ENCODE results near the gene PPP1R8. TPM values are rescaled to one million over a fixed set of nuclear protein-coding genes. Genes with fewer than 3 reads are reported as not detected.
"Not testable (repeated sequence)": the region's sequence is repeated elsewhere in the genome, so short reads cannot be mapped to it uniquely, and the experiment has no call there.

The PPP1R8 gene
- total RNA-seq, 1 experiment from 2014 or later, result 57.4 TPM

DNA sequence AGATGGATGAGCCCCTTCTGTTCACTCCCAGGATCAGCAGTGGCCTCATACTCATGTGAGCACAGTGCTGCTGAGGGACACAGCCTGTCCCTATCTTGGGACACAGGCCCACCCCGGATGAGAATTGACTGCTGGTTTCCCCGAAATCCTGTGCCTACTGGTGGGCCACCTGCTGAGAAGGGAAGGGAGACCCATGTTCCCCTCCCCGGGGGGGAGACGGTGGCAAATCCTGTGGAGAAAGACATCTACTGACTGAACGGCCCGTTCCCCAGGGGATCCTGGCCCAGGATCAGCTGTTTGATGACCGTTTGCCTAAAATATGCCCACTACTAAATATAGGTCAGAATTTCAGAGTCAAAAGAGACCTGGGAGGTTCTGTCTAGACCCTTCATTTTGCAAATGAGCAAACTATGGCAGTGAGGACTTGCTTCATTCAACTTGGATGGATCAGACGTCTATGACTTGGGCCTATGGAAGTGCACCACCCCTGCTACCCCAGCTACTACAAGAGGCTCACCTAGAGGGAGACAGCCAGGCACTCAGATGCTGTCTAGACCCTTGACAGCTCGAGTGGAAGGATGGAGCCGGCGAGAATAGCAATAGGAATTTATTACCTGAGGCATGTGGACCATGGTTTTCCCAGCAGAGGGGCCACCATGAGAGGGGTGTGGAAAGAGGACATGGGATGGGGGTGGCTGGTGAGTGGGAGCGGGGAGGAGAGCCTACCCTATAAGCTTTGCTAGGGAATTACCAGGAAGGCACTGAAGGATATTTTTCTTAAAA, 26.2 kb downstream of the PPP1R8 start:
- H4K20me1 ChIP-seq (ENCODE audit: insufficient read depth), result no peaks in the 10 kb centered on the region
- H3K36me3 ChIP-seq (ENCODE audit: control insufficient read depth in 1 of 2, insufficient read depth in 2 of 2, low read length in 2 of 2), result peaks cover under 1 to 2% of the 10 kb centered on the region in 2 experiments; a peak in 2 of 4 replicates
- H3K9me3 ChIP-seq (ENCODE audit: control insufficient read depth in 1 of 2, insufficient read depth in 1 of 2, low read depth in 1 of 2, low read length in 2 of 2), result no peaks in the 10 kb centered on the region
- no TSS peak for BruUV-seq (replicated peaks)
- no peaks in the 10 kb centered on the region for H3K9me2 ChIP-seq (ENCODE audit: insufficient read depth)
- no peaks in the 10 kb centered on the region for H3K27me3 ChIP-seq (ENCODE audit: insufficient read depth, low read length)
- no peak overlapping the region for H3K9ac ChIP-seq (ENCODE audit: low read length)
- no peaks in the 10 kb centered on the region for H3K79me2 ChIP-seq (ENCODE audit: insufficient read depth, low read length)
- H3K4me1 ChIP-seq (ENCODE audit: control insufficient read depth in 1 of 2, insufficient read depth in 2 of 2, low read length in 2 of 2), result peaks cover 0 to 3% of the 10 kb centered on the region in 2 experiments; a peak in 1 of 4 replicates
- ChIA-PET POLR2A (no interaction called here), CTCF (no interaction called here), RAD21 (ENCODE audit: low non-redundant PET in 1 of 2, low total read pairs in 2 of 2, uncharacterized antibody in 2 of 2, unreplicated experiment in 2 of 2) (interaction anchor here in 1 of 2 experiments (0.7 kb wide), 1 partner anchor 187 kb away, joined by 3 read pairs; no protein-coding TSS in a partner anchor)
- H2AFZ ChIP-seq (ENCODE audit: low read depth, low read length, poor library complexity, severe bottlenecking), result no peak overlapping the region
- TF ChIP-seq EZH2 (IDR thresholded peaks at IDR 0.05) (no peak), POLR2AphosphoS5 (IDR thresholded peaks at IDR 0.05; ENCODE audit: low read depth, low read length) (no peak), ELF1 (IDR thresholded peaks at IDR 0.05; ENCODE audit: borderline replicate concordance, low read depth) (no peak), SIN3A (IDR thresholded peaks at IDR 0.05; ENCODE audit: low read depth) (no peak), CEBPB (IDR thresholded peaks at IDR 0.05; ENCODE audit: low read depth) (no peak)
- TF ChIP-seq, protein P1, sequence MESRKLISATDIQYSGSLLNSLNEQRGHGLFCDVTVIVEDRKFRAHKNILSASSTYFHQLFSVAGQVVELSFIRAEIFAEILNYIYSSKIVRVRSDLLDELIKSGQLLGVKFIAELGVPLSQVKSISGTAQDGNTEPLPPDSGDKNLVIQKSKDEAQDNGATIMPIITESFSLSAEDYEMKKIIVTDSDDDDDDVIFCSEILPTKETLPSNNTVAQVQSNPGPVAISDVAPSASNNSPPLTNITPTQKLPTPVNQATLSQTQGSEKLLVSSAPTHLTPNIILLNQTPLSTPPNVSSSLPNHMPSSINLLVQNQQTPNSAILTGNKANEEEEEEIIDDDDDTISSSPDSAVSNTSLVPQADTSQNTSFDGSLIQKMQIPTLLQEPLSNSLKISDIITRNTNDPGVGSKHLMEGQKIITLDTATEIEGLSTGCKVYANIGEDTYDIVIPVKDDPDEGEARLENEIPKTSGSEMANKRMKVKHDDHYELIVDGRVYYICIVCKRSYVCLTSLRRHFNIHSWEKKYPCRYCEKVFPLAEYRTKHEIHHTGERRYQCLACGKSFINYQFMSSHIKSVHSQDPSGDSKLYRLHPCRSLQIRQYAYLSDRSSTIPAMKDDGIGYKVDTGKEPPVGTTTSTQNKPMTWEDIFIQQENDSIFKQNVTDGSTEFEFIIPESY (IDR thresholded peaks at IDR 0.05; ENCODE audit: extremely low read depth, insufficient replicate concordance, low read length), result no peak
- ATAC-seq (no peak), DNase-seq (ENCODE audit: low read depth, low spot score) (no peak)
- no peak overlapping the region for H3K4me2 ChIP-seq (ENCODE audit: low read length)
- no peak overlapping the region for H3K27ac ChIP-seq (ENCODE audit: low read depth, low read length)
- intact Hi-C loops (cut with micrococcal nuclease), result loop anchor here (5.0 kb wide), 2 partner anchors 236 to 746 kb away; no protein-coding TSS in a partner anchor
- no peak overlapping the region for H3K4me3 ChIP-seq (replicated peaks in 1 of 2; ENCODE audit: low read depth in 1 of 2, low read length in 2 of 2)

DNA sequence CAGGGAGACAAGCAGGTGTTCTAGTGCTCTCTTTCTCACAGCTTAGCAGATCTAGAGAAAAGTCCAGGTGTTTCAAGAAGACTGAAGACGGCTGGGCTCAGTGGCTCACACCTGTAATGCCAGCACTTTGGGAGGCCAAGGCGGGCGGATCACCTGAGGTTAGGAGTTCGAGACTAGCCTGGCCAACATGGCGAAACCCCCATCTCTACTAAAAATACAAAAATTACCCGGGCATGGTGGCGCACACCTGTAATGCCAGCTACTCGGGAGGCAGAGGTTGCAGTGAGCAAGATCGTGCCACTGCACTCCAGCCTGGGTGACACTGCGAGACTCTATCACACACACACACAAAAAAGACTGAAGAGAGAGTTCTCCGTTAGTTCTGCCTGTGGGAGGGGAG, 27.0 kb downstream of the PPP1R8 start:
- H3K79me2 ChIP-seq (ENCODE audit: insufficient read depth, low read length); POLR2A ChIA-PET; H3K27ac ChIP-seq (ENCODE audit: low read depth, low read length); H3K4me2 ChIP-seq (ENCODE audit: low read length); ATAC-seq; H3K9ac ChIP-seq (ENCODE audit: low read length); H3K4me1 ChIP-seq (ENCODE audit: control insufficient read depth in 1 of 2, insufficient read depth in 2 of 2, low read length in 2 of 2); H3K4me3 ChIP-seq (replicated peaks in 1 of 2; ENCODE audit: low read depth in 1 of 2, low read length in 2 of 2); H3K9me2 ChIP-seq (ENCODE audit: insufficient read depth); H3K27me3 ChIP-seq (ENCODE audit: insufficient read depth, low read length); BruUV-seq (replicated peaks); H2AFZ ChIP-seq (ENCODE audit: low read depth, low read length, poor library complexity, severe bottlenecking); H3K9me3 ChIP-seq (ENCODE audit: control insufficient read depth in 1 of 2, insufficient read depth in 1 of 2, low read depth in 1 of 2, low read length in 2 of 2); H3K36me3 ChIP-seq (ENCODE audit: control insufficient read depth in 1 of 2, insufficient read depth in 2 of 2, low read length in 2 of 2); H4K20me1 ChIP-seq (ENCODE audit: insufficient read depth); DNase-seq (ENCODE audit: low read depth, low spot score): not testable (repeated sequence)
- intact Hi-C loops (cut with micrococcal nuclease), result loop anchor here (5.0 kb wide), 2 partner anchors 235 to 745 kb away; no protein-coding TSS in a partner anchor
- ChIA-PET CTCF (interaction anchor here (0.5 to 1.7 kb wide), 10 partner anchors 12 to 511 kb away, joined by 3 to 12 read pairs (median 4); no protein-coding TSS in a partner anchor), RAD21 (ENCODE audit: low non-redundant PET in 1 of 2, low total read pairs in 2 of 2, uncharacterized antibody in 2 of 2, unreplicated experiment in 2 of 2) (interaction anchor here (0.7 to 1.2 kb wide), 7 partner anchors 104 to 391 kb away, joined by 3 to 4 read pairs (median 3); no protein-coding TSS in a partner anchor)
